Neural cell (in vitro differentiated cells): ENCODE measurements around the gene EPB41.

Source experiments
- TF ChIP-seq, protein P1 (sequence below): IDR thresholded peaks from 2 replicates; pipeline ENCODE4 v1.6.1; 2012; ENCODE audit warnings: borderline replicate concordance
- TF ChIP-seq, protein P2 (sequence below): fragments of 450-650 bp; IDR thresholded peaks from 2 replicates; pipeline ENCODE4 v1.5.1; 2014; ENCODE audit warnings: antibody characterized with exemption, mild to moderate bottlenecking, moderate library complexity; ENCODE audit not compliant: poor library complexity, severe bottlenecking

DNA sequence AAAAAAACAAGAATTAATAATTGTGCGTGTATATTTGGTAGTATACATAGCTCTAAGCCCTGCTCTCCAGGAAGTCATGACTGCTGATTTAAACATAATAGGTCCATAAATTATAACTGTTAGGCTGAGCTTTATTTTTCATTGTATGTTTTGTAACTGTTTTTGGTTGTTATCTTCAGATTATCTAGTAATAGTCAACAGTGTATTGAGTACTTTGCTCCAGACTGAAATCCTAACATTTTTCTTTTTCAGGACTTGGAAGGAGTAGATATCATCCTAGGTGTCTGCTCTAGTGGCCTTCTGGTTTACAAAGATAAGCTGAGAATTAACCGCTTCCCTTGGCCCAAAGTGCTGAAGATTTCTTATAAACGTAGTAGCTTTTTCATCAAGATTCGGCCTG lies 118.5 kb downstream of the EPB41 start:
- TF ChIP-seq, protein P1, sequence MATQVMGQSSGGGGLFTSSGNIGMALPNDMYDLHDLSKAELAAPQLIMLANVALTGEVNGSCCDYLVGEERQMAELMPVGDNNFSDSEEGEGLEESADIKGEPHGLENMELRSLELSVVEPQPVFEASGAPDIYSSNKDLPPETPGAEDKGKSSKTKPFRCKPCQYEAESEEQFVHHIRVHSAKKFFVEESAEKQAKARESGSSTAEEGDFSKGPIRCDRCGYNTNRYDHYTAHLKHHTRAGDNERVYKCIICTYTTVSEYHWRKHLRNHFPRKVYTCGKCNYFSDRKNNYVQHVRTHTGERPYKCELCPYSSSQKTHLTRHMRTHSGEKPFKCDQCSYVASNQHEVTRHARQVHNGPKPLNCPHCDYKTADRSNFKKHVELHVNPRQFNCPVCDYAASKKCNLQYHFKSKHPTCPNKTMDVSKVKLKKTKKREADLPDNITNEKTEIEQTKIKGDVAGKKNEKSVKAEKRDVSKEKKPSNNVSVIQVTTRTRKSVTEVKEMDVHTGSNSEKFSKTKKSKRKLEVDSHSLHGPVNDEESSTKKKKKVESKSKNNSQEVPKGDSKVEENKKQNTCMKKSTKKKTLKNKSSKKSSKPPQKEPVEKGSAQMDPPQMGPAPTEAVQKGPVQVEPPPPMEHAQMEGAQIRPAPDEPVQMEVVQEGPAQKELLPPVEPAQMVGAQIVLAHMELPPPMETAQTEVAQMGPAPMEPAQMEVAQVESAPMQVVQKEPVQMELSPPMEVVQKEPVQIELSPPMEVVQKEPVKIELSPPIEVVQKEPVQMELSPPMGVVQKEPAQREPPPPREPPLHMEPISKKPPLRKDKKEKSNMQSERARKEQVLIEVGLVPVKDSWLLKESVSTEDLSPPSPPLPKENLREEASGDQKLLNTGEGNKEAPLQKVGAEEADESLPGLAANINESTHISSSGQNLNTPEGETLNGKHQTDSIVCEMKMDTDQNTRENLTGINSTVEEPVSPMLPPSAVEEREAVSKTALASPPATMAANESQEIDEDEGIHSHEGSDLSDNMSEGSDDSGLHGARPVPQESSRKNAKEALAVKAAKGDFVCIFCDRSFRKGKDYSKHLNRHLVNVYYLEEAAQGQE = no peak
- TF ChIP-seq, protein P2, sequence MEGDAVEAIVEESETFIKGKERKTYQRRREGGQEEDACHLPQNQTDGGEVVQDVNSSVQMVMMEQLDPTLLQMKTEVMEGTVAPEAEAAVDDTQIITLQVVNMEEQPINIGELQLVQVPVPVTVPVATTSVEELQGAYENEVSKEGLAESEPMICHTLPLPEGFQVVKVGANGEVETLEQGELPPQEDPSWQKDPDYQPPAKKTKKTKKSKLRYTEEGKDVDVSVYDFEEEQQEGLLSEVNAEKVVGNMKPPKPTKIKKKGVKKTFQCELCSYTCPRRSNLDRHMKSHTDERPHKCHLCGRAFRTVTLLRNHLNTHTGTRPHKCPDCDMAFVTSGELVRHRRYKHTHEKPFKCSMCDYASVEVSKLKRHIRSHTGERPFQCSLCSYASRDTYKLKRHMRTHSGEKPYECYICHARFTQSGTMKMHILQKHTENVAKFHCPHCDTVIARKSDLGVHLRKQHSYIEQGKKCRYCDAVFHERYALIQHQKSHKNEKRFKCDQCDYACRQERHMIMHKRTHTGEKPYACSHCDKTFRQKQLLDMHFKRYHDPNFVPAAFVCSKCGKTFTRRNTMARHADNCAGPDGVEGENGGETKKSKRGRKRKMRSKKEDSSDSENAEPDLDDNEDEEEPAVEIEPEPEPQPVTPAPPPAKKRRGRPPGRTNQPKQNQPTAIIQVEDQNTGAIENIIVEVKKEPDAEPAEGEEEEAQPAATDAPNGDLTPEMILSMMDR = no peak
